Activated CD8-positive, alpha-beta T cell treated with anti-CD3 and anti-CD28 coated beads for 36 hours (primary cell): Measurements from ENCODE around the gene USP20. TPM values are rescaled to one million over a fixed set of nuclear protein-coding genes. Genes with fewer than 3 reads are reported as not detected.

ENCODE experiments used
- ATAC-seq: fragments of 200-7000 bp; cut with Tn5 transposase; one replicate; pipeline ENCODE4 v1.10.0; 2021; ENCODE audit warnings: mild to moderate bottlenecking, moderate library complexity
- CTCF ChIA-PET: fragments of 350-600 bp; sonication (Branson Sonifier 250); formaldehyde crosslinking; loops from one replicate; lab custom pipeline; 2021; ENCODE audit warnings: antibody characterized with exemption; lab: Charles Lee
- POLR2A ChIA-PET: fragments of 350-600 bp; sonication (Branson Sonifier 250); formaldehyde crosslinking; loops from one replicate; lab custom pipeline; 2021; ENCODE audit warnings: antibody characterized with exemption; lab: Charles Lee
- DNase-seq: peaks from one replicate; pipeline ENCODE4 v3.0.0-alpha.2; 2020
- H3K27ac Mint-ChIP-seq: one replicate; pipeline ENCODE4 v1.8.0; 2021; ENCODE audit warnings: mild to moderate bottlenecking, mixed read lengths
- H3K27me3 Mint-ChIP-seq: one replicate; pipeline ENCODE4 v1.8.0; 2021; ENCODE audit warnings: mixed read lengths
- H3K36me3 Mint-ChIP-seq: one replicate; pipeline ENCODE4 v1.8.0; 2021; ENCODE audit warnings: low read depth, mixed read lengths
- H3K4me1 Mint-ChIP-seq: one replicate; pipeline ENCODE4 v1.8.0; 2021; ENCODE audit warnings: low read depth, mixed read lengths
- H3K4me3 Mint-ChIP-seq: one replicate; pipeline ENCODE4 v1.8.0; 2021; ENCODE audit warnings: mild to moderate bottlenecking, moderate library complexity, mixed read lengths
- H3K9me3 Mint-ChIP-seq: one replicate; pipeline ENCODE4 v1.8.0; 2021; ENCODE audit warnings: mixed read lengths
- CTCF ChIP-seq: fragments of 200-600 bp; IDR thresholded peaks from one replicate; pipeline ENCODE4 v1.8.0; 2022; ENCODE audit warnings: antibody characterized with exemption, mild to moderate bottlenecking
- intact Hi-C: fragments of 100-400 bp; cut with micrococcal nuclease; formaldehyde crosslinking; loops from one replicate; pipeline ENCODE4 v1.10.0; 2022
- total RNA-seq, 2 experiments: library from RNA; stranded (reverse); gene quantifications; one replicate each; pipeline ENCODE4 v1.2.3, GENCODE V29; 2021

Gene USP20
- total RNA-seq, 2 experiments from 2014 or later: 55.3 to 55.9 TPM

GRCh38 chr9:129834489-129835127 lies 650 bp upstream of the USP20 start:
- H3K27me3 Mint-ChIP-seq: no peaks in the 10 kb centered on the region
- H3K4me3 Mint-ChIP-seq: peak overlapping the region; percentile 85
- H3K36me3 Mint-ChIP-seq: peaks cover 46% of the 10 kb centered on the region
- no peak for TF ChIP-seq CTCF
- ATAC-seq (no peak), DNase-seq (peak; percentile 60)
- no peaks in the 10 kb centered on the region for H3K9me3 Mint-ChIP-seq
- ChIA-PET CTCF (interaction anchor here (1.2 kb wide), 1 partner anchor 34 kb away, joined by 4 read pairs; no protein-coding TSS in a partner anchor), POLR2A (interaction anchor here (0.8 to 4.4 kb wide), 12 partner anchors 8 to 52 kb away, joined by 3 to 44 read pairs (median 6); partner anchors contain the start of genes TOR1A and TOR1B)
- H3K4me1 Mint-ChIP-seq: peaks cover 49% of the 10 kb centered on the region
- intact Hi-C loops: loop anchor here (5.0 kb wide), 1 partner anchor 48 kb away; no protein-coding TSS in a partner anchor
- H3K27ac Mint-ChIP-seq: peak overlapping the region; percentile 92

- TF ChIP-seq CTCF: no peak
- H3K9me3 Mint-ChIP-seq: no peaks in the 10 kb centered on the region
- ChIA-PET CTCF (interaction anchor here (1.0 kb wide), 1 partner anchor 25 kb away, joined by 3 read pairs; no protein-coding TSS in a partner anchor), POLR2A (interaction anchor here (0.6 to 4.4 kb wide), 15 partner anchors 9 to 203 kb away, joined by 3 to 44 read pairs (median 4); no protein-coding TSS in a partner anchor)
- H3K27me3 Mint-ChIP-seq: no peaks in the 10 kb centered on the region
- peak overlapping the region; percentile 85 for H3K4me3 Mint-ChIP-seq
- peak; percentile 41 for DNase-seq
- H3K4me1 Mint-ChIP-seq: peaks cover 56% of the 10 kb centered on the region
- ATAC-seq: no peak
- H3K27ac Mint-ChIP-seq: peak overlapping the region; percentile 95
- intact Hi-C loops: no loop called here
- H3K36me3 Mint-ChIP-seq: peaks cover 38% of the 10 kb centered on the region
Observed at GRCh38 chr9:129835860-129836223, 584 bp downstream of the USP20 start.

GRCh38 chr9:129836311-129837007 lies 1.2 kb downstream of the USP20 start:
- ATAC-seq (no peak), DNase-seq (peak; percentile 76)
- no peak for TF ChIP-seq CTCF
- CTCF ChIA-PET: interaction anchor here (0.8 kb wide), 1 partner anchor 49 kb away, joined by 3 read pairs; no protein-coding TSS in a partner anchor
- Mint-ChIP-seq H3K4me1 (peaks cover 61% of the 10 kb centered on the region), H3K27me3 (no peaks in the 10 kb centered on the region), H3K27ac (peak overlapping the region; percentile 95), H3K9me3 (no peaks in the 10 kb centered on the region), H3K36me3 (peaks cover 35% of the 10 kb centered on the region), H3K4me3 (peak overlapping the region; percentile 85)
- intact Hi-C loops: no loop called here
- POLR2A ChIA-PET: interaction anchor here (0.6 to 4.4 kb wide), 13 partner anchors 10 to 203 kb away, joined by 3 to 44 read pairs (median 4); partner anchors contain the start of gene PTGES

- Mint-ChIP-seq H3K27ac (peak overlapping the region; percentile 83), H3K9me3 (no peaks in the 10 kb centered on the region), H3K36me3 (peaks cover 24% of the 10 kb centered on the region), H3K27me3 (no peaks in the 10 kb centered on the region), H3K4me3 (peak overlapping the region; percentile 42), H3K4me1 (peaks cover 61% of the 10 kb centered on the region)
- DNase-seq (peak; percentile 72), ATAC-seq (peak; percentile 56)
- intact Hi-C loops: no loop called here
- no peak for TF ChIP-seq CTCF
- ChIA-PET CTCF (interaction anchor here (0.6 to 0.9 kb wide), 6 partner anchors 10 to 161 kb away, joined by 3 read pairs; no protein-coding TSS in a partner anchor), POLR2A (interaction anchor here (0.6 to 3.6 kb wide), 9 partner anchors 10 to 72 kb away, joined by 3 to 20 read pairs (median 4); no protein-coding TSS in a partner anchor)
Observed at GRCh38 chr9:129838707-129839259, 3.5 kb downstream of the USP20 start.
